Smooth muscle cell (in vitro differentiated cells): ENCODE measurements around the gene PACS2. TPM values are rescaled to one million over a fixed set of nuclear protein-coding genes. Genes with fewer than 3 reads are reported as not detected.
A peak's percentile ranks its signal among the peaks of the same experiment; 100 is the strongest.

Experiments used
- DNase-seq: peaks from one replicate; lab custom pipeline; 2025; ENCODE audit not compliant: unreplicated experiment; lab: John Stamatoyannopoulos, UW
- H2AFZ ChIP-seq: fragments of 200-600 bp; sonication (generic); 2 replicates; pipeline ENCODE4 v1.6.0; 2016; ENCODE audit warnings: antibody characterized with exemption, low read depth, mild to moderate bottlenecking
- H3F3A ChIP-seq: fragments of 200-600 bp; sonication (generic); 2 replicates; pipeline ENCODE4 v1.6.0; 2017; ENCODE audit warnings: antibody characterized with exemption, low read depth
- H3K27ac ChIP-seq: fragments of 200-600 bp; sonication (generic); 2 replicates; pipeline ENCODE4 v1.5.1; 2016; ENCODE audit warnings: low read depth, mild to moderate bottlenecking
- H3K27me3 ChIP-seq: fragments of 200-600 bp; sonication (generic); 2 replicates; pipeline ENCODE4 v1.6.1; 2016; ENCODE audit warnings: low read depth, mild to moderate bottlenecking
- H3K36me3 ChIP-seq: fragments of 200-600 bp; sonication (generic); 2 replicates; pipeline ENCODE4 v1.5.1; 2016; ENCODE audit warnings: low read depth
- H3K4me1 ChIP-seq: fragments of 200-600 bp; sonication (generic); 2 replicates; pipeline ENCODE4 v1.5.1; 2016; ENCODE audit warnings: low read depth
- H3K4me2 ChIP-seq: fragments of 200-600 bp; sonication (generic); 2 replicates; pipeline ENCODE4 v1.6.0; 2016; ENCODE audit warnings: mild to moderate bottlenecking
- H3K4me3 ChIP-seq: fragments of 200-600 bp; sonication (generic); 2 replicates; pipeline ENCODE4 v1.5.1; 2016; ENCODE audit warnings: mild to moderate bottlenecking
- H3K79me2 ChIP-seq: fragments of 200-600 bp; sonication (generic); 2 replicates; pipeline ENCODE4 v1.6.0; 2016; ENCODE audit warnings: low read depth, mild to moderate bottlenecking
- H3K9ac ChIP-seq: fragments of 200-600 bp; sonication (generic); 2 replicates; pipeline ENCODE4 v1.6.0; 2016; ENCODE audit warnings: low read depth
- H3K9me3 ChIP-seq: fragments of 200-600 bp; sonication (generic); replicated peaks from 2 replicates; pipeline ENCODE4 v1.5.1; 2016; ENCODE audit warnings: low read depth
- H4K20me1 ChIP-seq: fragments of 200-600 bp; sonication (generic); 2 replicates; pipeline ENCODE4 v1.6.0; 2016; ENCODE audit warnings: low read depth
- WGBS: methylation state at CpG from one replicate; pipeline ENCODE4 v1.1.7; 2016; ENCODE audit warnings: low lambda C conversion rate; 5-methylcytosine and 5-hydroxymethylcytosine counted together
- polyA plus RNA-seq: library from polyadenylated mRNA; unstranded; fragments of >200 nt; fragmentation: Nextera tagmentation; extraction: Ambion mirVana; gene quantifications from 2 replicates; pipeline ENCODE4 v1.2.1, GENCODE V29; 2016
- total RNA-seq: library from RNA; depleted of rRNA; stranded (reverse); fragments of >200 nt; gene quantifications from 2 replicates; pipeline ENCODE4 v1.2.3, GENCODE V29; 2014
- TF ChIP-seq, protein P1 (sequence below): fragments of 200-600 bp; sonication (generic); IDR thresholded peaks from 2 replicates; pipeline ENCODE4 v1.5.1; 2017; ENCODE audit warnings: borderline replicate concordance, mild to moderate bottlenecking, antibody characterized with exemption; ENCODE audit not compliant: insufficient read depth, poor library complexity, severe bottlenecking

Gene PACS2
- total and polyA plus RNA-seq, 2 experiments from 2014 or later: 36.9 to 49.1 TPM

DNA sequence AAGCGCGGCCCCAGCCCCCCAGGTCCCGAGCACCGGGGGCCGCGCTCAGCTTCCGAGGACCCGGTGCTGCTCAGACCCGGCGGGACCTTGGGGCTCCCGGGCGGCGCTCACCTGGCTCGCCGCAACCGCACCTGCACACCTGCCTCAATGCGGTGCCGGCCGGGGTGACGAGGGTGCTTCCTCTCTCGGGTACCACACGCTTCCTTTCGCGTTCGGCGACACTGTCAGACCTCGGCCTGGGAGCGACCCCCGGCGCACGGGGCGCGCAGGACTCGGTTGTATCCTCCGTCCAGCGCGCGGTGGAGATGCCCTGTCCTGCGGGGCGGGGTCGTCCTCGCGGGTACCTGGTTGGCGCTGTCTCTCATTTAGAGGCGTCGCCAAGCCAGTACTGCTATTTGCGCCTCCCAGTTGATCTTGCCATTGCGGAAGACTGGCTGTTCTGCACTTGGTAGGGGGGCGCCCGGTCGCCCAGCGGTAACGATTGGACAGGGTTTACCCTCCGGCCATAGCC lies 718 bp downstream of the PACS2 start:
- TF ChIP-seq, protein P1, sequence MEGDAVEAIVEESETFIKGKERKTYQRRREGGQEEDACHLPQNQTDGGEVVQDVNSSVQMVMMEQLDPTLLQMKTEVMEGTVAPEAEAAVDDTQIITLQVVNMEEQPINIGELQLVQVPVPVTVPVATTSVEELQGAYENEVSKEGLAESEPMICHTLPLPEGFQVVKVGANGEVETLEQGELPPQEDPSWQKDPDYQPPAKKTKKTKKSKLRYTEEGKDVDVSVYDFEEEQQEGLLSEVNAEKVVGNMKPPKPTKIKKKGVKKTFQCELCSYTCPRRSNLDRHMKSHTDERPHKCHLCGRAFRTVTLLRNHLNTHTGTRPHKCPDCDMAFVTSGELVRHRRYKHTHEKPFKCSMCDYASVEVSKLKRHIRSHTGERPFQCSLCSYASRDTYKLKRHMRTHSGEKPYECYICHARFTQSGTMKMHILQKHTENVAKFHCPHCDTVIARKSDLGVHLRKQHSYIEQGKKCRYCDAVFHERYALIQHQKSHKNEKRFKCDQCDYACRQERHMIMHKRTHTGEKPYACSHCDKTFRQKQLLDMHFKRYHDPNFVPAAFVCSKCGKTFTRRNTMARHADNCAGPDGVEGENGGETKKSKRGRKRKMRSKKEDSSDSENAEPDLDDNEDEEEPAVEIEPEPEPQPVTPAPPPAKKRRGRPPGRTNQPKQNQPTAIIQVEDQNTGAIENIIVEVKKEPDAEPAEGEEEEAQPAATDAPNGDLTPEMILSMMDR: no peak
- H3K79me2 ChIP-seq: peaks cover 46% of the 10 kb centered on the region
- H3K9me3 ChIP-seq: no peaks in the 10 kb centered on the region
- peaks cover 45% of the 10 kb centered on the region for H4K20me1 ChIP-seq
- peak overlapping the region; percentile 92 for H3K4me2 ChIP-seq
- H2AFZ ChIP-seq: no peak overlapping the region
- H3F3A ChIP-seq: no peaks in the 10 kb centered on the region
- H3K27me3 ChIP-seq: no peaks in the 10 kb centered on the region
- H3K27ac ChIP-seq: no peak overlapping the region
- no peaks in the 10 kb centered on the region for H3K36me3 ChIP-seq
- no peak overlapping the region for H3K9ac ChIP-seq
- WGBS: under 1% methylated on average over 46 of the region's 54 CpGs
- H3K4me3 ChIP-seq: peak overlapping the region; percentile 57
- no peak for DNase-seq
- H3K4me1 ChIP-seq: peaks cover 8% of the 10 kb centered on the region

DNA sequence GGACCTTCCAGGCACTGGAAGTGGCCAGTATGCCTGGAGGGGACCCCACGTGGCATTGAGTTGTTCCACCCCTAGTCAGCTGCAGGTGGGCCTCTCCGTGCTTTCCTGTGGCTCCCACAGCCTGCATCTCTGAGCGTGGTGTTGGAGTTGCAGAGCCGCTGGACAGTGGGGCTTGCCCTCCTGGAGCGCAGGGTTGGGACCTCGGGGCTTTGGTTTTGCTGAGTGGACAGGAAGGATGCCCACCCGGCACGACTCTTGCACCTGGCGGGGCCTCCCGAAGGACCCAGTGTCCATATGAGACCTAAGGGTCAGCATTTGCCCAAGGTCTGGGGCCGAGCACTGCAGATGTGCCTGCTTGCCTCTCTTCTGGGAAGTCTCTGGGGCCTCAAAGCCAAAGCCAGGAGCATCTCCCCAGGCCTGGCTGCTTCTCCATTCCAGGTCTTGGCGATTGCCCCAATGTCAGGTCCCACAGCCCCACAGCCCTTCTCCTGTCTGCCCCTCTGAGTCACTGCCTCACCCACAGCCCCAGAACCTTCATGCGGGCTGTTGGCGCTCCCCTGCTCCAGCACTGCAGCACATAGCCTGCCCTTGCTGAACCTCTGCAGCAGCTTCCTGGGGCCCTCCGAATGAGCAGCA lies 1.5 kb downstream of the PACS2 start:
- H3K9ac ChIP-seq: no peak overlapping the region
- H3K79me2 ChIP-seq: peaks cover 54% of the 10 kb centered on the region
- DNase-seq: no peak
- H3K36me3 ChIP-seq: no peaks in the 10 kb centered on the region
- no peaks in the 10 kb centered on the region for H3F3A ChIP-seq
- no peak overlapping the region for H3K27ac ChIP-seq
- no peak overlapping the region for H2AFZ ChIP-seq
- TF ChIP-seq, protein P1: no peak
- H3K4me2 ChIP-seq: peak overlapping the region; percentile 92
- no peaks in the 10 kb centered on the region for H3K27me3 ChIP-seq
- WGBS: 72% methylated on average over 15 of the region's 15 CpGs
- H3K4me3 ChIP-seq: peak overlapping the region; percentile 57
- no peaks in the 10 kb centered on the region for H3K9me3 ChIP-seq
- peaks cover 8% of the 10 kb centered on the region for H3K4me1 ChIP-seq
- H4K20me1 ChIP-seq: peaks cover 53% of the 10 kb centered on the region

DNA sequence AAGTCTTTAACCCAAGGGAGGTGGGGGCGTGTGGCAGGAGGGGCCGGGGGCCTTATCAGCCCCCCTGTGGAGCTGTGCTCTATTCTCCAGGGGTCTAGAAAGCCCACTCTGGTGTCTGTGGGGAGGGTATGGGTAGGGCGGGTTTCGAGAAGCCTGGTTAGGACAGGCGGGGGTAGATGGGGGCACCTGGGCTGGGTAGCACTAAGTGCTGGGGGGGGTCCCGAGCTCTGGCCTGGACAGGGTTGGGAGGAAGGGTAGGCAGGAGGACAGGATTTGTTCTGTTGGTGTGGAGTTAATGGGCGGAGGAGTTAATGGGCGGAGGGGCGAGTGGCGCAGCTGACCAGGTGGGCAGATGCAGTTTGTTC lies 2.0 kb downstream of the PACS2 start:
- H3K4me3 ChIP-seq: no peak overlapping the region
- H2AFZ ChIP-seq: no peak overlapping the region
- H3K9ac ChIP-seq: no peak overlapping the region
- peaks cover 59% of the 10 kb centered on the region for H3K79me2 ChIP-seq
- H4K20me1 ChIP-seq: peaks cover 58% of the 10 kb centered on the region
- no peaks in the 10 kb centered on the region for H3K27me3 ChIP-seq
- H3K36me3 ChIP-seq: no peaks in the 10 kb centered on the region
- 97% methylated on average over 9 of the region's 10 CpGs for WGBS
- TF ChIP-seq, protein P1: no peak
- peaks cover 8% of the 10 kb centered on the region for H3K4me1 ChIP-seq
- no peak overlapping the region for H3K4me2 ChIP-seq
- no peak overlapping the region for H3K27ac ChIP-seq
- no peaks in the 10 kb centered on the region for H3K9me3 ChIP-seq
- H3F3A ChIP-seq: no peaks in the 10 kb centered on the region
- DNase-seq: no peak
